Brain pericyte (primary cell): Measurements from ENCODE around the gene ZNF3.

Experiments
- DNase-seq: peaks from one replicate; pipeline ENCODE4 v3.0.0-alpha.2; 2012; ENCODE audit warnings: low read depth, low spot score

Gene ZNF3

GRCh38 chr7:100088621-100089457 is 7.3 kb upstream of the ZNF3 start, which contains the start of gene COPS6:
Gene COPS6, plus strand, starts transcription at chr7:100088969. Its CDS starts 22 bp downstream, at chr7:100088991.
- DNase-seq, result no peak

- DNase-seq, result no peak
Measured at GRCh38 chr7:100088095-100088620, 6.6 kb upstream of the ZNF3 start.

DNA sequence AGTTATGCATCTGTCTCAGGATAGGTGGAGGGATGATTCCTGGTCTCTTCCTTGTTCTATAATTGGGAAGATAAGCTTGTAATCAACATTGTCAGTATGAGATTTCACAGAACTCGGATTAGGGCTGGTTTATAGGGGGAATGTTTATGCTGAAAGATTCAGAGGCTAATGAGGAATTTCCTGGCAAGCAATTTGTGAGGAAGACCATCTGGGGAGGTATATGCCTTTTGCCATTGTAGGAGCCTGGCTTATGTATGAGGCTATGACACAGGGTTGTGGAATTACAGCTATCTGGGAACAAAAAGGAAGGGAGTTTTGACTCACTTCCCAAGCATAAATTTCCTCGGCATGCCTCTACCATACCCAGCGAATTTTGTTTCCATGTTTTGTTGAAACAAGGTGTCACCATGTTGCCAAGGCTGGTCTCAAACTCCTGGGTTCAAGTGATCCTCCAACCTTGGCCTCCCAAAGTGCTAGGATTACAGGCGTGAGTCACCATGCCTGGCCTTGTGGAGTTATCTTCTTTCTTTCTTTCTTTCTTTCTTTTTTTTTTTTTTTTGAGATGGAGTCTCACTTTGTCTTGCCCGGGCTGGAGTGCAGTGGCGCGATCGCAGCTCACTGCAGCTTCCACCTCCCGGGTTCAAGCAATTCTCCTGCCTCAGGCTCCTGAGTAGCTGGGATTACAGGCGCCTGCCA is 5.7 kb upstream of the ZNF3 start:
- no peak for DNase-seq

DNA sequence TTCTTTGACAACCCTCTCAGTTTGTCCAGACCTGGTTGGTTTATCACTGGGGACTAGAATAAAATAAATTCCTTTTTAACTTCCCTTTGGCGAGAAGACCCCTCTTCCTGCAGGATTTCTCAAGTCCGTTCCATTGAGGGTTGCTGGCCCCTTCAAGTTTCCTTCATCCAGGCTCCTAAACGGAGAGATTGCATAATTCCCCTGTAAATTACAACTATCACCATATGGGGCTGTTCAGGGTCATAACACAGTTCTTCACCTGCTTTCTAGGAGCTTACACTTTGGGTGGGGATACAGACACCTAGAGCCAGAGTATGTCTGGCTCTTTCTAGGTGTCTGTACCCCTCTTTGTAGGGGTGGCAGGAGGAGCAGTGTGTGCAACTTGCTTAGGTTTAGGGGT is 4.0 kb upstream of the ZNF3 start:
- no peak for DNase-seq

GRCh38 chr7:100082978-100083377 is 1.5 kb upstream of the ZNF3 start:
- no peak for DNase-seq

DNA sequence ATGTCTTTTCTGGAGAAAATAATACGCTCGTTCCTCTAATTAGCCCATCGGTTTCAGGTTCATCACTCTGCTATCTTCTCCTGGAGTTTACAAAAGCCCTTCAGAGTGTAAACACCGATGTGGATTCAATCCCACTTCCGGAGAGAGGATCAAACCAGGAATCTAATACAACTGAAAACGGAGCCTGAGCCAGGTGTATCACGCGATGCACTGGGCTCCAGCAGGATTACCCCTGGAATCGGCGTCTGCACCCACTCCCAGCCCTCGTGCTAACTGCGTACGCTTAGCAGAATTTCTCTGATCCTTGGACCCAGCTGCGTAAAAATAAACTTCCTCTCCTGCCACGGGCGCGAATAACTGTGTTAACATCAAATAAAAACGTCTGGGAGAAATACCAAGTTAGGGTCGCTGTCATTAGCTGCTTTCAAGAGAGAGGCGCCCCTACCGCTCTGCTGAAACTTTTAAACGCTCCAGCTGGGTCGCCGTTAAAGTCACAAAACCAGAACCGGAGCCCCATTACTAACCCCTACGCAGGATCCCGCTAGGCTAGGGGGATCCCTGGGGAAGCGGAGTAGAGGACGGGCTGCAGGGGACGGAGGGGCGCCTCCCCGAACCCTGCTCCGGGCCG is 502 bp downstream of the ZNF3 start:
- no peak for DNase-seq

DNA sequence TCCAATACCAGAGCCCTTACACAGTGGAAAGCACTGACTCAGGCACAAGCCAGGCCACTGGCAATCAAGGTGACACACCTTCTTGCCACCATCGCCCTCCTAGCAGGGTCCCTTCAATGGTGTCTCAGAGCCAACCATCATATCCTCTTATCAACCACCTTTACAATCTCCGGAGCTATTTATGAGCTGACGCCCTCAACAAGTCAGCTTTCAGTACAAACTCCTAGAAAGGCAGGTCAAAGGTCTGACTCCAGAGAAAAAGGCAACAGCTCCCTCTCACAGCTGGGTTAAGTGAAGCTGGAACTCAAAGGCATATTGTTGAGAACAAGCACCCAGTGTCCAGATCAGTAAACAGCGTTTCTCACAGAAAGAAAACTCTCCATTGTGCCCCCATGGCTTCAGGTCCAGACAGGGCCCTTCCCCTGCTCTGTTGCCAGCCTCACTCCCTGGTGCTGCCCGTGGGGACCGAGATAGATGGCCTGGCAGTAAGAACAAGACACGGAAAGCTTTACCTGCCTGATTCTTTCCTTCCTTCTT is 2.4 kb downstream of the ZNF3 start:
- no peak for DNase-seq

DNA sequence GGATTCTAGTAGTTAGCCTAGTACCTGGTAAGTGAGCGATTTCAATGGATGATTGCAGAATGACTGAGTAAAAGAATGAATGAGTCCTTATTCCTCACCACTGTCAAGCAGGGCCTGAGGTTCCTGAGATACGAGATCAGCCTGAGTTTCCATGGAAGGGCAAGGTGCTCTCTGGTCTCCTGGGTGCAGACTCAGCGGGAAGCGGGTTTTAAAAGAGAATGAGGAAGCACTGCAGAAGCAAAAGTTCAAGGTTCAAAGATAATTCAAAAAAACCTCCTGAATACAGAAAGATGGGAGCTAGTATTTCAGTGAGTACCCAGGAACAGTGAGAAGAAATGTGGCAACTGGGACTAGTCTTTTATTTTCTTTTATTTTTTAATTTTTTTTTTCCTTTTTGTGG is 4.3 kb downstream of the ZNF3 start:
- DNase-seq, result no peak

- no peak for DNase-seq
Measured at GRCh38 chr7:100075418-100075817, 6.1 kb downstream of the ZNF3 start.

- no peak for DNase-seq
Measured at GRCh38 chr7:100074841-100075240, 6.7 kb downstream of the ZNF3 start.

DNA sequence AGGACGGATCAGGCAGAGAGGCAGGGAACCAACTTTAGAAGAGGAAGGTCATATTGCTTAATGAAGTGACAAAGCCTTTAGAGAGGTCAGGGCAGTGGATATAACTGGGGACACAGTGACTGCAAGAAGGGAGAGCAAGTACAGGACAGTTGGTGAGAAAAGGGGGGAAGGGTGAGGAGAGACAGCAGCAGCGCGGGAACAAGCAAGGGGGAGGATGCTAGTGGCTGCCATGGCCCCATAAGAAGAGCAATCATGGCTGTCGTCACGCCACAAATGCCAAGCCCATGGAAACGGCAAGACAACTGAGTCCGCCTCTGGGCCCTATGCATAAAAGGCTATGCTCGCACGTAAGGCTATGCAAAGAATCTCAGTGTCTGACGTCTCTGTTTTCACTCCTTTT is 9.1 kb downstream of the ZNF3 start:
- no peak for DNase-seq

GRCh38 chr7:100071018-100071723 is 10.4 kb downstream of the ZNF3 start:
- DNase-seq, result no peak

DNA sequence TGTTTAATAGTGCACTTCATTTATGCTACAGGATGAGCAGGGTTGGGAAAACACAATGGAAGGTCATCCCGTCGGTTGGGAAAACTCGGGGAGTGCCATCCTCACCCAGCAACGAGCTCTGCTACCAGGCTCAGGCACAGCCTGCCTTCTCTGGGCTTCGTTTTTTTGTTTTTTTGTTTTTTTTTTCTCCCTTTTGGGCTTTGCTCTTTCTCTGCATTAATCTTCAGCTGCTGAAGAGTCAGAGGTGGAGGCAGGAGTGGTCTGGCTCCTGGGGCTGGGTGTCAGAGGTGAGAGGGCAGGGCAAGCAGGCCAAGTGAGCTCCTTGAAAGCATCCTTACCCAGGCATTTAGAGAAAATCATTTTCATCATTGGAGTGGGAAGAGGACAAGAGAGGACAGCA is 11.5 kb downstream of the ZNF3 start:
- no peak for DNase-seq

DNA sequence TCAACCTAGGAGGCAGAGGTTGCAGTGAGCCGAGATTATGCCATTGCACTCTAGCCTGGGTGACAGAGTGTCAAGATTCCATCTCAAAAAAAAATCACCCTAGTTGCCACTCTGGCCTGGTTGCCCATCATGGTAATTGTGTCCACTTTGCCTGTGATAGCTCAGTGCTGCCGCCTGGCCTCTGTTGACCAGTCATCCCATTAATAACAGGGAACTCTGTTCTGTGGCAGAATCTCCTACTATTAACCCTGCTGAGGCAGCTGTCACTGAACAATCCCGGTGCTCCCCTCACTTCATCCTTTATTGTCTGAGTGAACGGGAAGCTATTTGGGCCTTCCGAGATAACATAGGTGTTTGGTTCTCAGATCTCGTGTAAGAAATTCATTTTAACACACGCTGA is 14.6 kb downstream of the ZNF3 start:
- no peak for DNase-seq

DNA sequence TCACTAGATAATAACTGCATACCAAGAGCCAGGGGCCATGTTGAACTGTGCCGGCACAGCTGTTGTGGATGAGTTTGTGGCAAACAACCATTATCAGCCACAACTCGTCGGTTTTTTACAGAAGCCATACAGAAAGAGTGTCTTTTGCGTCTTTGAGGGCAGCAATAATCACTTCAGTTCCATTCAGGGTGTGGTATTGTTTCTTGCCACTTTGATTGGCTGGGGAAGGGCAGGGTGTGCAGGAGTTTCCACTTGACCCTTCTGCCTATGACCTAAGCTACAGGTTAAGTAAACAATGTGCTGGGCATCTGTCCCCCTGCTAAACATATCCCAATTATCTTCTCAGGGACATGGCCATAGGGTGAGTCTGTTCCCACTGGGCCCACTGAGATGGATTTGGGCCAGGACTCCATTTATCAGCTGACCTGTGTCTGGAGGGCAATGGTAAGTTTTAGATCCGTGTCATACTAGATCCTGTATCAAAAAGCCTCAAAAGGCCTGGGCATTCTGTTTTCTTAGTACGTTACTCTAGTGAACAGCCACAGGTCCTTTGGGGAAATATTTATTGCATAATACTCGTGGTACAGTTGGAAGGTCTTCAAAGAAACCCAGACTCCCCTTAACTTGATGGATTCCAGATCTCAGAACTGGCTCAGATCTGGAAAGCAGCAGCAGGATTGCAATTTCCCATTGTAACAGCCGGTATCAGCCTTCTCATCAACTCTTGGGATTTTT is 15.9 kb downstream of the ZNF3 start:
- DNase-seq, result peak; percentile 49

DNA sequence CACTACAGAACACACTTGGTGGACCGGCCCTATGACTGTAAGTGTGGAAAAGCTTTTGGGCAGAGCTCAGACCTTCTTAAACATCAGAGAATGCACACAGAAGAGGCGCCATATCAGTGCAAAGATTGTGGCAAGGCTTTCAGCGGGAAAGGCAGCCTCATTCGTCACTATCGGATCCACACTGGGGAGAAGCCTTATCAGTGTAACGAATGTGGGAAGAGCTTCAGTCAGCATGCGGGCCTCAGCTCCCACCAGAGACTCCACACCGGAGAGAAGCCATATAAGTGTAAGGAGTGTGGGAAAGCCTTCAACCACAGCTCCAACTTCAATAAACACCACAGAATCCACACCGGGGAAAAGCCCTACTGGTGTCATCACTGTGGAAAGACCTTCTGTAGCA is 17.4 kb downstream of the ZNF3 start:
- no peak for DNase-seq

DNA sequence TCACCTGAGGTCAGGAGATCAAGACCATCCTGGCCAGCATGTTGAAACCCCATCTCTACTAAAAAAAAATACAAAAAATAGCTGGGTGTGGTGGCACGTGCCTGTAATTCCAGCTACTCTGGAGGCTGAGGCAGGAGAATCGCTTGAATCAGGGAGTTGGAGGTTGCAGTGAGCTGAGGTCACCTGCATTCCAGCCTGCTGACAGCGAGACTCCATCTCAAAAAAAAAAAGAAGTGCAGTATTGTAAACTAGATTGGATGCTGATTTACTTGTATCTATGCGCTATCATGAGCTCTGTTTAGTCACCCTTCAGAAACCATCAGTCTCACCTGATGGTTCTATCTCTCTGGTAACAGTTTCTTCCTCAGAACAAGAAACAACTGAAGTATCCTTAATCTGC is 18.1 kb downstream of the ZNF3 start:
- no peak for DNase-seq

- DNase-seq, result no peak
Measured at GRCh38 chr7:100061518-100062193, 19.9 kb downstream of the ZNF3 start.

- no peak for DNase-seq
Measured at GRCh38 chr7:100059251-100059739, 22.2 kb downstream of the ZNF3 start.

- no peak for DNase-seq
Measured at GRCh38 chr7:100057006-100057405, 24.5 kb downstream of the ZNF3 start.
